HK-2 (cell line): ENCODE data around the gene ARHGAP26.
"Not testable (repeated sequence)": the region's sequence is repeated elsewhere in the genome, so short reads cannot be mapped to it uniquely, and the experiment has no call there.

Experiments
- DNase-seq: peaks from one replicate; pipeline ENCODE4 v3.0.0-alpha.2; 2018; ENCODE audit not compliant: unreplicated experiment

The ARHGAP26 gene

DNA sequence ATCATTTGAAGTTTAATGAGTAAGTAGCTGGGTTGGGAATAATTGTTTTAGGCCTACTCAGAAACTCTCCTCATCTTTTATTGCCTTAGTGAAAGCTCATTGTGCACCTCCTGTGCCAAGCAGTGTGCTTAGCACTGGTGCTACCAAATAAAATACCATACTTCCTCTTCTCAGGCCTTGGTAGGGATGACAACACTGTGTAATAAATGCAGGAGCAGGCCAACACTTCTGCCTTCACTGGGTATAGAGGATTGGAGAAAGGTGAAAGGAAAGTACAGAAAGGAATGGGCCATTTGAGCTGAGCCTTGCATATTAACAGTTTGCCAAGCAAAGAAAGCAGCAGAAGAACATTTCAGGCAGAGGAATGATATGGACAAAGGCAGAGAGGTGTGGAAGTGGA, 347.6 kb downstream of the ARHGAP26 start:
- no peak for DNase-seq

DNA sequence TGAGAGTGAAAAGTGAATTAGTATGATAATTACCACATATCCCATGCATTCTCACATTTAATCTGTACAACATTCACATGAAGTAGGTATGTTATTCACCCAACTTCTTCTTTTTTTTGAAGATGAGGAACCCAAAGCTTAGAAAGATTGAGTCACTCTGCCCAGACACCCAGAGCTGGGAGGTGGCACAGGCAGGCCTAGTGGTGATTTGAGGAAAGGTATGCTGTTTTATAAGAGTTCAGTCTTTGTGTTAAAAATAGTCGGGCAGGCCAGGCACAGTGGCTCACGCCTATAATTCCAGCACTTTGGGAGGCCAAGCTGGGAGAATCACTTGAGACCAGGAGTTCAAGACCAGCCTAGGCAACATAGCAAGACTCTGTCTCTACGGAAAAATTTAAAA, 348.0 kb downstream of the ARHGAP26 start:
- DNase-seq, result no peak

DNA sequence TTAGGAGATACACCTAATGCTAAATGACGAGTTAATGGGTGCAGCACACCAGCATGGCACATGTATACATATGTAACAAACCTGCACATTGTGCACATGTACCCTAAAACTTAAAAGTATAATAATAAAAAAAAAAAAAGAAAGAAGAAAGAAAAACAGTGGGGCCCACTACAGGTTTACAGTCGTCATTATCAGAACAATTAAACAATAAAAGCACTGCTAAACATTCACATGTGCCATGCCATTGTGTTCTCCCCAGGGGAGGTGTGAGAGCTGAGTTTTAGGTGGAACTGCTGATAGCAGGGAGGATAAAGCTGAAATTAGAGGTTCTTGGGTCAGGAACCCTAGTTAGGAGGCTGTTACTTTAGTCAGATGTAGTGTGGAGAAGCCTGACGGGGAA, 348.6 kb downstream of the ARHGAP26 start:
- DNase-seq, result not testable (repeated sequence)

DNA sequence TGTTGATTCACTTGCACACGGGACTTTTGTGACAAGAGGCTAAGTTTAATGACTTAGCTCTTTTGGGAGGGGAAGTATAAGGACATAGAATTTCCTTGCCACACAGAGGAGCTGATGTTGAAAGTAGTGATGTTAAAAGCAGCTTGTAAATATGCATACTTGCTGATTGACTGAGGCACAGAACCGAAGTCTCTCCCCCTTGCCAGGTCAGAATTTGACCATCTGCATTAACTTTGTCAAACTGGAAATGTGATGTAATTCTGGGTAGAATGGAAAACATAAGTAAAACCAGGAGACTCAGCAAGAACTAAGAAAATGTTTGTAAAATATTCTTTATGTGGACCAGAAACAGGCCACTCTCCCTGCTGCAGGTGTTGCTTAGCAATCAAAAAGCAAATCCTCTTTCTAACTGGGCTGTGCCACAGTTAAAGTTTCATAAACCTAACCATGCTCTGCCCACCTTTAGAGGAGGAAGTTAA, 349.2 kb downstream of the ARHGAP26 start:
- DNase-seq, result no peak

DNA sequence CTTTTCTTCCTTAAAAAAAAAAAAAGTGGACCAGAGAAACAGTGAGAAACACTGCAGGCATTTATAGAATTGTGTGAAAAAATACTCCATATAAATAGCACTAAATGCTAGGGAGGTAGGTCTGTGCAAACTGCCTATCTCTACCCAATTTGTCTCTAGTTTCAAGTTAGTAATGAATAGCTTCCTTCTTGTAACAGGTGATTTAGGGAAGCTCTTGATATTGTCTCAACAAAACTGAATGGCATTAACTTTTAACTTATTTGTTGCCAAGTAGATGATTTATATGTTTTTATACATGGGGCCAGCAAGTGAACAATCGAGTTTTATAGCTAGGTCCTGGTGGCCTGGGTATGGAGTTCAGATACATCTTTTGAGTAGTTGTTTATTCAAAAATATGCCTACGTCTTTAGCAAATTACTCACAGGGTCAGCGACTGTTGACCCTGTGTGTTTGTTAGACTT, 349.7 kb downstream of the ARHGAP26 start:
- no peak for DNase-seq

DNA sequence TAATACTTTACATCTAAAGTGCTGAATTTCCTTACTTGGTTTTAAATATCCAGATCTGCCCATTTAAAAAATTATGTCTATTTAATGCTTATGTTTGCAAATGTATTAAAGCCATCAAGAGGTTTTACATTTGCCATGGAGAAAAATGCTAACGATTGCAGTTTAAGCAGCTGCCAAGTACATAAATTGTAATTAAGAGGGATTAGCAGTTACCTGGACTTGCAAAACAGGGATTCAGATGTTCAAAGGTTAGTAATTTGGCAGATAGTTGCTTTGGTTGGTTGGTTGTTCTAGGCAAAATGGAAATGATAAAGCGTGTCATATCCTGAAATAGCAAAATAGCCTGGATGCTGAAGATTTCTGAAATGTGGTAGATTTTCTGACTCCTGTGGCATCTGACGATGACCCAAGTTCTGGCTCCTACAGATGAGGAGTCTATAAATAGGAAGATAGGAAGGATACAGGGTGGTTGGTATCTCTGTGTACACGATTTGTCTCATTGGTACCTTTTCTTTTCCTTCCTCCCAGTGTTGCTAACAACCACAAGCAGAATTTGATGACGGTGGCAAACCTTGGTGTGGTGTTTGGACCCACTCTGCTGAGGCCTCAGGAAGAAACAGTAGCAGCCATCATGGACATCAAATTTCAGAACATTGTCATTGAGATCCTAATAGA, 350.4 kb downstream of the ARHGAP26 start:
- no peak for DNase-seq

DNA sequence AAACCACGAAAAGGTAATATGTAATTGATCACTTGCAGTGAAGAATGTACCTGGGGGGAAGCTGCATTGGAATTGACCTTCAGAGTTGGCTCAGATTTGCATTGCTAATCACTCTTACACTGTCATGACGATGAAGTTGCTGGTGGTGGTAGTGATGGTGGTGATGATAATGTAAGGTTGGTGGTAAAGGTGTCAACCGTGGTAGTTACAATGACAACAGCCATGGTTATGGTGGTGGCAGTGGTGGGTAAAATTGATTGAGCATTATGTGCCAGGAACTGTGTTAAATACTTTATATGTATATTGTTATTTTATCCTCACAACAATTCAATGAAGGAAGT, 350.9 kb downstream of the ARHGAP26 start:
- DNase-seq, result no peak

DNA sequence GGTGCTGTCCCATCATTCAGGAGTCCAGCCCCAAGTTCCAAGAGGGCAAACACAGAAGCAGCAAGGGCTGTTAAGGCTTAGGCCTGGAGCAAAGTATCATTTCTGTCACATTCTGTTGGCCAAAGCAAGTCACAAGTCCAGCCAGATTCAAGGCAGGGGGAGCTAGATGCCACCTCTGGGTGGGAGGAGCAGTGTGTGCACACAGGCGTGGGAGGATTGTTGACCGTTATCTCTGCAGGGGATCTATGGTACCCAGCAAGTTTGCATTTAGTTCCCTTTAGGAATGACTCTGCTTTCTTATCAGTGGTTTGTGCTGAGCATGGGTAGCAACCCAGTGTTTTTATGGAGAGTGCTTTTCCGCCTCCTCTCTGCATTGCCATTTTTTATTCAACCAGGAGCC, 354.4 kb downstream of the ARHGAP26 start:
- no peak for DNase-seq

DNA sequence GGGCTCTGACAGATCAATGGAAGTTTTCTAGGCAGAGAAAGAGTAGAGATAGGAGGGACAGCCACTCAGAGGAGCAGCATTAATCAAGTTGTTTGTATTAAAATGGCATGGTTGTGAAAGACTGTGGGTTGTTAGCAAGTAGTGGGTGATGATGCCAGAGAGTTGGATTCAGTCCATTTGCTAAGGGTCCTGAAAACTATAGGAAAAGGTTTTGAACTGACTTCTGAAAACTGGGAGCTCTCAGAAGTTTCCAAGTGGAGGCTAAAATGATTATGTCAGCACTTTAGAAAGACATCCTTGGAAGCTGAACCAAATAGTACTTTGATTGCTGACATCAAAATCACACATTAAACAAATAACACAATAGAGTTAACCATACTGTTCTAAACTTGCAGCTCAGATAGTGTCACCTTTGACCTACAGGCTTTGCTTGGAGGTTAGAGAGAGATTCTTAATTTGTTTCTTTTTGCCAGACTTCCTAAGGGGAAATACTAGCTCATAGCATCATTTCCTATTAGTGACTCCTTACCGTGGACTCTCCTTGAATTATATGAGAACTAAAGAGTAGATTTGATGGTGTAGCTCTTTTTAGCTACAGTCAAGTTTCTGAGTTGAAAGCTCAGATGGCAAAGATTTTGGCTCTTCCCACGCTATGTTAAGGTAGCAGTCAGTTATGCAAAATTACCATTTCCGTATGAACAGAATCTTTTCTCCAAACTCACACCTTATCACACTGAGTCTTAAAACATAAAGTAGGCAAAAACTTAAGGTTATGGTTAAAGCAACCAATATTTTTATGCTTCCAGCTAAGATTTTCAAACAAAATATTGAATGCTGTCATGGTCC, 356.2 kb downstream of the ARHGAP26 start:
- no peak for DNase-seq

DNA sequence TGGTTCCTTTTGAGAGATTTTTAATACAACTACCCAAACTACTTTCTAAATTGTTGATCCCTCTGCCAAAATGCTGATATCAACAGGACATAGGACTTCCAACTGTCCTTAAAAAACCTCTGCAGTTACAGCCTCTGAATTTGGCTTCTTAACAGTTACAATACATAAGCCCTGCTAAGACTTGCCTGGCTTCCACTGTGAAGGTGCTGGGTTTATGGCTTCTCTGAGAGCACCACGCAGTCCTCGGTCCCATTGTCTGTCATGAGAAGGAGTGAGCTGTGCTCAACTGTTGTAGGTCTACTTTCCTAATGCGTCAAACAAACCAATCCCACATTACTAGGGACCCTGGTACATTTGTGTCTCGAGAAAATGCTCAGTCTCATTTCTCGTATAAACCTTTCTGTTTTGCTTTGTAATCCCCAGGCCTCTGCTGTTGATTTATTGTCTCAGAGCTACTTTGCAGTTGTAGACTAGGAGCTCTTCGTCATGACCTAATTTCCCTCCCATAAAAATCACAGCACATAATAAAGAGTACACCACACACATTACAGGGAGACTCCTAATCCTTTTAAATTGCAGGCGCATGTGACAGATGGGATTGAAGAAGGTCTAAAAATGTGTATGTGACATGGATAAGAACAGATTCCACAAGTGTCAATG, 358.4 kb downstream of the ARHGAP26 start:
- no peak for DNase-seq

DNA sequence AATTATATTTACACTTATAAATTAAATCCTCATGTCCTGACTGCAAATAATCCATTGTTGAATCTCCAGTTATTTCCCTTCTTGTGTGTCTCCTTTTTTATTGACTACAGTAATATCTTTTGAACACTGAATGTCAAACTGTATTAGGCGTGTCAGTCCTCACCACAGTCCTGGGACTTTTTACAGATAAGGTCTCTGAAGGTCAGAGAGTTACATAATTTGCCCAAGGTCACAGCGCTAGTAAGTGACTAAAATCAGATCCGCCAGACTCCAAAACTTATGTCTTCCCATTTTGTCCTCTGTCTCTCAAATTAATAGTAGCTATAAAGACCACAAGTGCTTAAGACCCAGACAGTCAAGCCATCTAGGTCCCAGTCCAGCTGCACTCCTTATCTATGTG, 359.0 kb downstream of the ARHGAP26 start:
- DNase-seq, result no peak

DNA sequence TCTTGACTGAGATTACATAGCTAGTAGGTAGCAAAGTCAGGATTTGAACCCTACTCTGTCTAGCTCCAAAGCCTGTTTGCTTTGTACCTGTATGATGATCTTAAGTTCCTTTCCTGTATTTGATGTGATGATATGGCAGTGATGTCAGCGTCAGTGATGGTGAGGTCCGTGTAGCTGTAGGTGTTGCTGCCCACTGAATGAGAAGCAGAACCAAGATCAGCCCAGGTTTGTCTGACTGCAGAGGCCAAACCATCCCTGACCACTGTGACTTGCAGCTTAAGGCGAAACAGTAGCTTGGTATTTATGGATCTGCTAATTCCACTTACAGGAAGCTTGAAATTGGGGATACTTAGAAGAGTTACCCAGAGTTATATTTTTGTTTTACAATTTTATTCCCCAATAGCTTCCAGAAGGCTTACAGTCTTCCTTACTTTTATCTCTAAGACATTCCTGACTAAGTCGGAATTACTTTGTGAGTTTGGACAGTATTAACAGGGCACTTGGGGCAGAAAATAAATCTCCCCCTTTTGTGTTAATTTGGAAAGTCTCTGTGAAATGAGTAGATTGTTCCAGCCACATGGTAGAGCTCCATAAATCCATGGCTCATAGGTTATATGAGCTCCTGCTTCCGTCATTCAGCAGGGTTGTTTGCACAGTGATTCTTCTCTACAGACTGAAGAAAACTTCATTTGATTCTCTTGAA, 359.9 kb downstream of the ARHGAP26 start:
- no peak for DNase-seq

DNA sequence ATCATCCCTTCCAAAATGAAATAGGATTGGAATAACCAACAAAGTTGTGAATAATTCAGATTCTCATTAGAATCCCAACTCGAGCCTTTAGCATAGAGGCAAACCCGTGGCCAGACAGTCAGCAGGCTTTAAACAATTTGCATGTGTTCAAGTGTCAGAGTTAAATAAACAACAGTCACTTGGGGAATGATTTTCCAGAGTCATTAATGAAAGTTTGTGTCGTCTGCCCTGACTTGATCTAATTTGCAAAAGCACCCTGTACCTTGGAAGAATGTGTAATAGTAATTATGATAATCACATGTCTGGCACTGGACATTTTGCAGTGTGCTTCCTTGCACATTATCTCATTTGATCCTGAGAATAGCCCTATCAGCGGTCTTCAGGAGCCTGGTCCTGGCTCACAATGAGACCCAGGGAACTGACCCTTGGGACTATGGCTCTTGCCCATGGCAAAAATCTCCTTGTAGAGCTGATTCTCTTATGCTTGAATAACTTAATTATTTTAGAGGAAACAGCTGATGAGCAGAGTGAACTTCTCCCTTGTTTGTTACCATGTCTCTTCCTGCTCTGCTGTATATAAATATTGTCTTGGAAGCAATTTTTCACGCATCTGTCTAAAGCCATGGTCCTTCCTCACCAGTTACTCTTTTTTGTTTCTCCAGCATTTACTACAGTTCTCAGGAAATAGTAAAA, 360.6 kb downstream of the ARHGAP26 start:
- no peak for DNase-seq

DNA sequence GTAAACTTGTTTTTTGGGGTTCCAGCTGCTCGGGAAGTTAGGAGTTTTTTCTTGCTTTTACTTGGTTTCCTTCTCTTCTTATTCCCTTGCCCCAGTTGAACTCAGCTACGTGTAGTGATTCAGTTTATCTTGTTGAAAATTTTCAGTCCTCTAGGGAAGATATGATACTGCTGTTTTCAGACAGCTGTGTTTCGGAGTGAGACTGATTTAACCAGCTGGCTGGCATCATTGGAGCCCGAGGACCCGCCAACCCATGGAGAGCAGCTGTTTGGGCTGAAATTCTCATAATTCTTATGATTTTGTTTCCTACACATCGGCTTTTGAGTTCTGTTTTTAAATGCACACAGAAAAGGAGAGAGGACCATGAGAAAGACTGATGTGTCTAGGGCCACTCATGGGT, 361.8 kb downstream of the ARHGAP26 start:
- DNase-seq, result no peak

DNA sequence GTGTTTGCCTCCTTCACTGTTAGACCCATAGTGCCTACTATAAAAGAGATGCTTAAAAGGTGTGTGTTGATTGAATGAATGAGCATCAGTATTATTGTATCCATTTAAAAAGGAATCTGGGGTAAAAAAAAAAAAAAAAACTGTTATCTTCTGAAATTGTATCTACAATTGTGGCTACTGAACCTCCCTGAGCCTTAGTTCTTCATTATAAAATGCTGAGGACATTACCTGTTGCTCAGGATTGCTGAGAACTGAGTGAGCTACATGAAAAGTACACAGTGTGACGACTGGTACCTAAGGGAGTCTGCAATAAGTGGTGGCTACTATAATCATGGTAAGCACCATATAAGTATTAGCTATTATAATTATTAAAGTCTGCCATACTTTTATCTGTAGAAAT, 362.6 kb downstream of the ARHGAP26 start:
- DNase-seq, result no peak

DNA sequence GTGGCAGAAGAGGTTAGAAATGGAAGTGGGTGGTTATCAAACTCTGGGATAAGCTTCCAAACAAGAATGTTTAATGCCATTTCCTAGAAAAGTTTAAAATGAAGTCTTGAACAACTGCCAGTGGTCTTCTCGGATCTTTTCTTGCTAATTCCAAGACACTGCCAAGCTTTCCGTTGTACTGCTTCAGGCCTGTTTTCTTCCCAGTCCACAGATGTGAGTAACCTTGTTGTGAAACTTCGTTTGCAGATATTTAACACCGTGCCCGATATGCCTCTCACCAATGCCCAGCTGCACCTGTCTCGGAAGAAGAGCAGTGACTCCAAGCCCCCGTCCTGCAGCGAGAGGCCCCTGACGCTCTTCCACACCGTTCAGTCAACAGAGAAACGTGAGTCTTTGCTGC, 363.5 kb downstream of the ARHGAP26 start:
- no peak for DNase-seq

DNA sequence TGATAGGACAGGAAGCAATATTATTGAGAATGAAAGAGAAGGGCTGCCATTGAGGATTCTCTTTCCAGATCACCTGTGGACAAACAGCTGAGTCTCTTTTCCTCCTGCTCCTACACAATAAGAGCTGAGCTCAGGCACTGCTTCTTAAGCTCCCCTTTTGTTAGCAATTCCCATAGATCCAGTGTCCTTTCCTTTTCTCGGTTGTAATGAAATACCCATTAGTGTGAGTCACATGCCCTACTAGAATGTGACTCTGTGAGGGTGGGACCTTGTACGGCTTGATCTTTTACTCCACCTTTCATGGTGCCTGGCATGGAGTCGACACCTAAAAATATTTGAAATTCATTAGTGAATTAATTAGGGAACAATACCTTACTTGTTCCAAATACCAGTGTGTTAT, 364.1 kb downstream of the ARHGAP26 start:
- DNase-seq, result no peak

DNA sequence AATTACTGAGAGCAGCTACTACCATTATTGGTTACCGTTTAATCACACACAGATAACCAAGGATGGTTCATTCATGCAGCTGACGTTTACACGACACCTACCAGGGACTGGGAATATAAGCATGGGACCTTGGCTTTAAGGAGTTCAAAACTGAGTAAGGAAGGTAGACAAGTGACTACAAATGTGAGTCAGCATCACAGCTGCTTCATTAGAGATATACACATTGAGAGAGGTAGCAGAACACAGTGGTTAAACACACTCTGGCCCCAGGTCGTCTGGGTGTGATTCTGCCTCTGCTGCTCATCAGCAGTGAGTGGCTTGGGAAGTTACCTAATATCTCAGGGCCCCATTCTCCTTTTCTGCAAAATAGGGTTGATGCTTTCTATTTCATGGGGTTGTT, 364.7 kb downstream of the ARHGAP26 start:
- no peak for DNase-seq

DNA sequence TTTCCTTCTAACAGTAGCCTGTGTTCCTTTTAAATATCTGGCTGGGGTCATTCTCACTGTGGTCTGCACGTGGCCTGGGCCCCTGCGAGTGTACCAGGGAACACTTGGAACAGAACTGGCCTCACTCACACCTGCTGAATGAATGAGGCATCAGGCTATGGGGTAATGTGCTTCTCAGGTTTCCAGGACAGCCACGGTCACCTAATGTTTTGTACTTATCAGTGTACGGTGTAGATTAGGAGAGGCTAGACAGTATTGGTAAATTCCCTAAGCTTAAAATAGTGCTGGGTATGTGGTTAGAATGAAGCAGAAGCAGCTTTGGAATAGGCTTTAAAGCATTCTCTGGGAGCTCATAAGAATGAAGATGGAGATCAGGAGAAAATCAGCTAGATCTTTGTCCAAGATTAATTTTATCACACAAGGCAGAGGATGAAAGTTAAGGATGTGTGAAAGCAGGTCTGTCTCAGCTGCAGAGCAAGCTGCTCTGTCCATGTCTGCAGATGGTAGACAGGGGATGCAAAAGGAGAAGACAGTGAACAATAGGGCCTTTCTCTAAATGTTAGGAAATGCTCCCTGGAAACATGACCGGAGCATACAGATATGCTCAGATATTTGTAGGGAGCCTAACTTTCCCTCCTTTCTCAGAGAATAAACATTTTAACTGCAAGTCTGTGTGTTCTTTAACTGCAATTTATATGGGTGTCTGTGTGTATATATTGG, 365.8 kb downstream of the ARHGAP26 start:
- no peak for DNase-seq

DNA sequence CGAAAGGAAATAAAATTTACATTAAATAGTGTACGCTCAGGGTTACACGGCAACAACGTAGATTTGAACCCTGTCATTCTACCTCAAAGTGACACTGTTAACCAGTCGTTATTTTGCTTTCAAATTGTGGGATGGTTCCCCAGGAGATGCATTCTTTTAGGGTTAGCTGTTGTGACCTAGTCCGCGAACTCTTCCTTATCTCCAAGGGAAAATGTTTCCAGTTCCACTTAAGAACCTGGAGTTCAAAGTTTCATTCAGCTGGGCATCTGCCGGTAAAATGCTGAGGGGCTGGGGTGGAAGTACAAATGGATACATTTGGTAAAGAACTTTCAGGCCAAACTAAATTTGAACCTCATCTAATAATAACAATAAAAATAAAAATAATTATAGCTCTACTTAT, 368.7 kb downstream of the ARHGAP26 start:
- DNase-seq, result no peak

DNA sequence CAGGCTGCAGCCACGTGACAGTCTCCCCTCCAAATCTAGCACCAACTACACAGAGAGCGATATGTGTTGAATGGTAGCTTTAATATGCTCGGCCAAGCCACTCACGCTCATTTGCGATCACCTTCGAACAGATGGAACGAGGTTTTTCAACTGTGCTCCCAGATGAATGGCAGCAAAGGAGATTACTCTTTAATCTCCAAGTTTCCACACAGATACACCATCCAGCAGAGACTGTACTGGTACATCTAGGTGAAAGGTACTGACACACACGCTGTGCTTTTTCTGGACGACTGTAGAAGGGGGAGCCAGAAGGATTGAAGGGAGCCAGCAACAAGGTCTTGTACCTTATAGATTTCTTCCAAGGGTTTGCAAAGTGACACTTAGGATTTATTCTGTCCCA, 369.4 kb downstream of the ARHGAP26 start:
- DNase-seq, result no peak
